ENCODE measurements around the gene PCED1A.

Gene PCED1A

GRCh38 chr20:2820896-2821869, 19.3 kb downstream of the PCED1A start:
- Histone ChIP-seq H3K36me3 (ENCODE audit: control insufficient read depth, low read length) (no peaks in the 10 kb centered on the region), H3K27me3 (ENCODE audit: control insufficient read depth, low read length) (no peaks in the 10 kb centered on the region), H3K4me1 (ENCODE audit: control insufficient read depth, low read length) (peaks cover 5% of the 10 kb centered on the region), H3K79me2 (ENCODE audit: control insufficient read depth, low read length) (no peaks in the 10 kb centered on the region), H3K4me2 (ENCODE audit: low read length) (no peak overlapping the region), H3F3A (ENCODE audit: control insufficient read depth, insufficient read depth) (no peaks in the 10 kb centered on the region), H3K9me3 (ENCODE audit: control insufficient read depth, insufficient read depth, low read length) (no peaks in the 10 kb centered on the region), H3K27ac (ENCODE audit: low read depth, low read length) (no peak overlapping the region), H3K9me2 (replicated peaks; ENCODE audit: control insufficient read depth, low read length) (no peaks in the 10 kb centered on the region), H4K20me1 (ENCODE audit: control insufficient read depth, insufficient read depth, low read depth, low read length) (no peaks in the 10 kb centered on the region), H3K4me3 (ENCODE audit: low read length) (no peak overlapping the region)
- TF ChIP-seq EZH2phosphoT487 (IDR thresholded peaks at IDR 0.05; ENCODE audit: borderline replicate concordance, low read length), result no peak
- TF ChIP-seq, protein P1, sequence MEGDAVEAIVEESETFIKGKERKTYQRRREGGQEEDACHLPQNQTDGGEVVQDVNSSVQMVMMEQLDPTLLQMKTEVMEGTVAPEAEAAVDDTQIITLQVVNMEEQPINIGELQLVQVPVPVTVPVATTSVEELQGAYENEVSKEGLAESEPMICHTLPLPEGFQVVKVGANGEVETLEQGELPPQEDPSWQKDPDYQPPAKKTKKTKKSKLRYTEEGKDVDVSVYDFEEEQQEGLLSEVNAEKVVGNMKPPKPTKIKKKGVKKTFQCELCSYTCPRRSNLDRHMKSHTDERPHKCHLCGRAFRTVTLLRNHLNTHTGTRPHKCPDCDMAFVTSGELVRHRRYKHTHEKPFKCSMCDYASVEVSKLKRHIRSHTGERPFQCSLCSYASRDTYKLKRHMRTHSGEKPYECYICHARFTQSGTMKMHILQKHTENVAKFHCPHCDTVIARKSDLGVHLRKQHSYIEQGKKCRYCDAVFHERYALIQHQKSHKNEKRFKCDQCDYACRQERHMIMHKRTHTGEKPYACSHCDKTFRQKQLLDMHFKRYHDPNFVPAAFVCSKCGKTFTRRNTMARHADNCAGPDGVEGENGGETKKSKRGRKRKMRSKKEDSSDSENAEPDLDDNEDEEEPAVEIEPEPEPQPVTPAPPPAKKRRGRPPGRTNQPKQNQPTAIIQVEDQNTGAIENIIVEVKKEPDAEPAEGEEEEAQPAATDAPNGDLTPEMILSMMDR (IDR thresholded peaks at IDR 0.05; ENCODE audit: low read depth, low read length, poor library complexity, severe bottlenecking), result no peak

GRCh38 chr20:2820084-2820895, 20.2 kb downstream of the PCED1A start:
- H3K27ac ChIP-seq (ENCODE audit: low read depth, low read length), result no peak overlapping the region
- H3K4me1 ChIP-seq (ENCODE audit: control insufficient read depth, low read length), result no peaks in the 10 kb centered on the region
- H3K79me2 ChIP-seq (ENCODE audit: control insufficient read depth, low read length), result no peaks in the 10 kb centered on the region
- TF ChIP-seq, protein P1 (IDR thresholded peaks at IDR 0.05; ENCODE audit: low read depth, low read length, poor library complexity, severe bottlenecking), result no peak
- TF ChIP-seq EZH2phosphoT487 (IDR thresholded peaks at IDR 0.05; ENCODE audit: borderline replicate concordance, low read length), result no peak
- no peak overlapping the region for H3K4me2 ChIP-seq (ENCODE audit: low read length)
- no peaks in the 10 kb centered on the region for H3K9me2 ChIP-seq (replicated peaks; ENCODE audit: control insufficient read depth, low read length)
- H3K4me3 ChIP-seq (ENCODE audit: low read length), result no peak overlapping the region
- H4K20me1 ChIP-seq (ENCODE audit: control insufficient read depth, insufficient read depth, low read depth, low read length), result no peaks in the 10 kb centered on the region
- no peaks in the 10 kb centered on the region for H3K9me3 ChIP-seq (ENCODE audit: control insufficient read depth, insufficient read depth, low read length)
- H3K27me3 ChIP-seq (ENCODE audit: control insufficient read depth, low read length), result no peaks in the 10 kb centered on the region
- no peaks in the 10 kb centered on the region for H3F3A ChIP-seq (ENCODE audit: control insufficient read depth, insufficient read depth)
- H3K36me3 ChIP-seq (ENCODE audit: control insufficient read depth, low read length), result no peaks in the 10 kb centered on the region

DNA sequence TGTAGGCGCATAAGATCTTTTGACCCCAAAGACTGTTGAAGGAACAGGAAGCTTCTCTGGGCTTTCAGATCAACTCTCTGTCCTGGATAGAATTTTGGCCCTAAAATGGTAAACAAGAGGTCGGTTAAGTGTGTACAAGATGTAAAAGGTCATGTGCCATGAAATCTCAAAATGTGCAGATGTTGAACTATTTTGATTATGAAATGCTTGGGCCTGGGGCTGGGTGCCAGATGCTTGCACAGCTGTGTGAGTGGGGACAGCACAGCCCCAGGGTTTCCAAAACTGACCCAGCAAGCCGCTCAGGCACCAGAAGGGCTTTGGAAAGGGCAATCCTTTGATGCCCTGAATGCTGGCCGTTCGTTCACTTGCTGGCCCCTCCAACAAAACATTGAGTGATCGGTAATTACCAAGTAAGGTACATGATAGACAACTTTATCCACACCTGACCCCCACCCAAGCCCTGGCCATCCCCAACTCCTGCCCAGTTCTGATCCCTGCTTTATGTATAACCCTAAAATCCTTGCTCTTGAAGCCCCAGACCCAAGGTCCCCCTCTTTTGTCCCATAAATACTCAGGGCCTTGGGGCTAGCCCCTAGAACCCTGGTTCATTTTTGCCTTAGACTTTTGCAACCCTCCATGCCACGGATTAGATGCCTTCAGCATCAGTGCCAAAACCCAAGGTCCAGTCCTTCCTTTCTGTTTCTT, 22.4 kb downstream of the PCED1A start:
- TF ChIP-seq EZH2phosphoT487 (IDR thresholded peaks at IDR 0.05; ENCODE audit: borderline replicate concordance, low read length), result no peak
- TF ChIP-seq, protein P1 (IDR thresholded peaks at IDR 0.05; ENCODE audit: low read depth, low read length, poor library complexity, severe bottlenecking), result no peak
- no peaks in the 10 kb centered on the region for H3K4me1 ChIP-seq (ENCODE audit: control insufficient read depth, low read length)
- H4K20me1 ChIP-seq (ENCODE audit: control insufficient read depth, insufficient read depth, low read depth, low read length), result no peaks in the 10 kb centered on the region
- H3K36me3 ChIP-seq (ENCODE audit: control insufficient read depth, low read length), result no peaks in the 10 kb centered on the region
- H3K27me3 ChIP-seq (ENCODE audit: control insufficient read depth, low read length), result no peaks in the 10 kb centered on the region
- no peaks in the 10 kb centered on the region for H3K9me3 ChIP-seq (ENCODE audit: control insufficient read depth, insufficient read depth, low read length)
- H3K79me2 ChIP-seq (ENCODE audit: control insufficient read depth, low read length), result no peaks in the 10 kb centered on the region
- no peaks in the 10 kb centered on the region for H3K9me2 ChIP-seq (replicated peaks; ENCODE audit: control insufficient read depth, low read length)
- H3K4me2 ChIP-seq (ENCODE audit: low read length), result no peak overlapping the region
- no peak overlapping the region for H3K27ac ChIP-seq (ENCODE audit: low read depth, low read length)
- no peaks in the 10 kb centered on the region for H3F3A ChIP-seq (ENCODE audit: control insufficient read depth, insufficient read depth)
- H3K4me3 ChIP-seq (ENCODE audit: low read length), result no peak overlapping the region

Measured in DOHH2 (cell line).